Psoas muscle (tissue), 8 donors: ENCODE results near the gene SYT7. TPM values are rescaled to one million over a fixed set of nuclear protein-coding genes. Genes with fewer than 3 reads are reported as not detected.

Experiments
- ATAC-seq, 4 donors: fragments of 200-7000 bp; cut with Tn5 transposase; one replicate each; pipeline ENCODE4 v1.9.1; 2020; ENCODE audit warnings: moderate library complexity in 3 of 4, mild to moderate bottlenecking in 2 of 4
- DNase-seq, 2 donors: peaks; one replicate each; pipeline ENCODE4 v3.0.0-alpha.2; 2020
- H3K27ac ChIP-seq: fragments of 200-600 bp; one replicate; pipeline ENCODE4 v1.8.0; 2022
- H3K27me3 ChIP-seq, 3 donors: fragments of 200-600 bp in 1 of 3; one replicate each; pipeline versions ENCODE4 v1.6.1 to v1.8.0; 2013 to 2022; ENCODE audit warnings: low read length in 2 of 3, mild to moderate bottlenecking in 2 of 3, moderate library complexity in 1 of 3; ENCODE audit not compliant: insufficient read depth in 3 of 3
- H3K36me3 ChIP-seq, 2 donors: fragments of 200-600 bp in 1 of 2; one replicate each; pipeline versions ENCODE4 v1.6.1 to v1.8.0; 2013 to 2022; ENCODE audit warnings: low read depth in 1 of 2, mild to moderate bottlenecking in 1 of 2, moderate library complexity in 1 of 2; ENCODE audit not compliant: insufficient read depth in 1 of 2
- H3K4me1 ChIP-seq: fragments of 200-600 bp; one replicate; pipeline ENCODE4 v1.8.0; 2022
- H3K4me3 ChIP-seq: fragments of 200-600 bp; one replicate; pipeline ENCODE4 v1.8.0; 2022; ENCODE audit warnings: mild to moderate bottlenecking
- H3K9me3 ChIP-seq: fragments of 200-600 bp; one replicate; pipeline ENCODE4 v1.8.0; 2022
- CTCF ChIP-seq: fragments of 200-600 bp; IDR thresholded peaks from one replicate; pipeline ENCODE4 v1.8.0; 2022; ENCODE audit warnings: antibody characterized with exemption
- WGBS, 3 donors: extraction: QIAGEN DNeasy Blood & Tissue Kit; methylation state at CpG; one replicate each; pipeline versions ENCODE4 v1.1.6 to v1.1.7; 2013; 5-methylcytosine and 5-hydroxymethylcytosine counted together
- intact Hi-C, 2 donors: fragments of 100-400 bp; cut with DNase I; formaldehyde crosslinking; loops; one replicate each; pipeline versions ENCODE4 v1.11.0 to v1.14.2; 2022
- polyA plus RNA-seq, 3 donors: library from polyadenylated mRNA; stranded (reverse); fragments of 200-250 nt; gene quantifications; one replicate each; pipeline ENCODE4 v1.2.3, GENCODE V29; 2013
- total RNA-seq, 4 donors: library from RNA; stranded (reverse); fragmentation: NEBNext Ultra II Directional in 2 of 4; extraction: Animal tissue kit (Norgen Biotek cat#: 25700) in 2 of 4; gene quantifications; one replicate each; pipeline versions ENCODE4 v1.2.1 to v1.2.4, GENCODE V29; 2021 to 2023
- donor health status: healthy with polysubstance abuse.
- donor health status: DM: no; HTN: no; CAD: no; lungs with moderate emphysema.
- donor health status: Bipolar disorder and iron deficiency.
- donor health status: healthy.
- donor health status: DM: yes; HTN: yes; CAD: no.
- donor health status: DM: no; HTN: no; CAD: no.
- donor health status: DM: no; HTN: no; CAD: no.
- donor health status: DM: yes; HTN: yes; CAD: no.

Gene SYT7
- total and polyA plus RNA-seq, 7 donors = 0.96 to 3.5 (median 2.1) TPM

GRCh38 chr11:61549177-61549576 lies 31.7 kb downstream of the SYT7 start:
- peaks cover 0 to 22% (median 8%) of the 10 kb centered on the region in 3 donors for H3K27me3 ChIP-seq
- 77 to 83% (median 78%) methylated on average over 8 of the region's 8 CpGs for WGBS, 3 donors

GRCh38 chr11:61547246-61547645 lies 33.6 kb downstream of the SYT7 start:
- intact Hi-C loops = no loop called here
- 79 to 81% (median 80%) methylated on average over 19 of the region's 19 CpGs for WGBS, 3 donors
- H3K9me3 ChIP-seq = no peaks in the 10 kb centered on the region
- no peak overlapping the region for H3K4me3 ChIP-seq
- peaks cover 0 to 12% (median 2%) of the 10 kb centered on the region in 3 donors for H3K27me3 ChIP-seq
- DNase-seq (no peak), ATAC-seq (no peak)
- H3K4me1 ChIP-seq = no peaks in the 10 kb centered on the region
- no peaks in the 10 kb centered on the region for H3K36me3 ChIP-seq
- H3K27ac ChIP-seq = no peak overlapping the region
- no peak for TF ChIP-seq CTCF

More at GRCh38 chr11:61549177-61549576, 31.7 kb downstream of the SYT7 start:
- no peaks in the 10 kb centered on the region for H3K9me3 ChIP-seq
- intact Hi-C loops = no loop called here
- ATAC-seq = no peak
- no peaks in the 10 kb centered on the region for H3K36me3 ChIP-seq
- no peaks in the 10 kb centered on the region for H3K4me1 ChIP-seq
- no peak overlapping the region for H3K4me3 ChIP-seq
- DNase-seq = no peak
- TF ChIP-seq CTCF = no peak
- H3K27ac ChIP-seq = no peak overlapping the region

GRCh38 chr11:61546663-61547062 lies 34.2 kb downstream of the SYT7 start:
- H3K4me1 ChIP-seq = peaks cover 5% of the 10 kb centered on the region
- TF ChIP-seq CTCF = no peak
- ATAC-seq (no peak), DNase-seq (no peak)
- 53 to 60% (median 58%) methylated on average over 18 to 20 of the region's 20 CpGs for WGBS, 3 donors
- no peak overlapping the region for H3K27ac ChIP-seq
- intact Hi-C loops = no loop called here
- H3K4me3 ChIP-seq = no peak overlapping the region
- no peaks in the 10 kb centered on the region for H3K9me3 ChIP-seq
- H3K36me3 ChIP-seq = no peaks in the 10 kb centered on the region
- H3K27me3 ChIP-seq = peaks cover 0 to 10% (median 2%) of the 10 kb centered on the region in 3 donors

- Histone ChIP-seq H3K36me3 (no peaks in the 10 kb centered on the region), H3K27me3 (peaks cover 0 to 4% (median 2%) of the 10 kb centered on the region in 3 donors), H3K4me3 (no peak overlapping the region), H3K9me3 (no peaks in the 10 kb centered on the region), H3K4me1 (peaks cover 5% of the 10 kb centered on the region), H3K27ac (no peak overlapping the region)
- intact Hi-C loops = no loop called here
- DNase-seq (no peak), ATAC-seq (no peak)
- WGBS, 3 donors = 94 to 95% (median 95%) methylated on average over 29 to 32 of the region's 32 CpGs
- TF ChIP-seq CTCF = no peak
These were observed 35.0 kb downstream of the SYT7 start for GRCh38 chr11:61545921-61546320.

GRCh38 chr11:61545341-61545740 lies 35.5 kb downstream of the SYT7 start:
- Histone ChIP-seq H3K27me3 (peaks cover 0 to 4% (median 2%) of the 10 kb centered on the region in 3 donors), H3K9me3 (no peaks in the 10 kb centered on the region), H3K4me3 (no peak overlapping the region), H3K4me1 (peaks cover 5% of the 10 kb centered on the region), H3K36me3 (no peaks in the 10 kb centered on the region), H3K27ac (no peak overlapping the region)
- WGBS, 3 donors = 95% methylated on average over 7 of the region's 7 CpGs
- no peak for TF ChIP-seq CTCF
- no peak for DNase-seq
- intact Hi-C loops = no loop called here
- ATAC-seq = no peak
